HEK293 (cell line): ENCODE data around the gene SRRM5.
A peak's percentile ranks its signal among the peaks of the same experiment; 100 is the strongest.

Experiments used
- CTCF ChIA-PET: fragments of 350-600 bp; formaldehyde crosslinking; extraction: SDS; loops from one replicate; lab custom pipeline; 2021; ENCODE audit warnings: antibody characterized with exemption; lab: Yijun Ruan, JAX
- POLR2A ChIA-PET: fragments of 300-600 bp; formaldehyde crosslinking; extraction: SDS; loops from one replicate; lab custom pipeline; 2020; ENCODE audit warnings: antibody characterized with exemption, inconsistent platforms; lab: Yijun Ruan, JAX
- H3K27ac ChIP-seq: fragments of 200-500 bp; sonication (Bioruptor generic); 2 replicates; pipeline ENCODE4 v1.5.1; 2014; ENCODE audit warnings: low read depth, low read length, control low read depth, inconsistent platforms; ENCODE audit errors: extremely low read depth
- H3K36me3 ChIP-seq, 2 experiments: fragments of 200-500 bp in 1 of 2; sonication (Bioruptor generic) in 1 of 2; 1 replicate in 1 of 2; 2 replicates in 1 of 2; pipeline ENCODE4 v1.5.1; 2014 to 2017; ENCODE audit warnings: inconsistent platforms in 2 of 2, low read length in 2 of 2; ENCODE audit not compliant: control insufficient read depth in 2 of 2, insufficient read depth in 1 of 2
- H3K4me1 ChIP-seq: fragments of 200-500 bp; sonication (Bioruptor generic); 2 replicates; pipeline ENCODE4 v1.5.1; 2014; ENCODE audit warnings: mild to moderate bottlenecking, low read length, inconsistent platforms; ENCODE audit not compliant: control insufficient read depth, insufficient read depth
- H3K4me3 ChIP-seq: 2 replicates; pipeline ENCODE4 v1.5.1; 2011; ENCODE audit warnings: low read depth, mild to moderate bottlenecking, control low read depth, low read length, moderate library complexity
- H3K9me3 ChIP-seq: fragments of 200-500 bp; sonication (Bioruptor generic); 2 replicates; pipeline ENCODE4 v1.5.1; 2014; ENCODE audit warnings: low read depth, low read length, inconsistent platforms; ENCODE audit not compliant: control insufficient read depth, insufficient read depth
- MZF1 ChIP-seq: fragments of 450-650 bp; formaldehyde crosslinking; IDR thresholded peaks from 2 replicates; pipeline ENCODE4 v1.5.1; 2017; ENCODE audit warnings: missing biosample characterization, missing genetic modification characterization, borderline replicate concordance
- RBAK ChIP-seq: fragments of 450-650 bp; formaldehyde crosslinking; IDR thresholded peaks from 2 replicates; pipeline ENCODE4 v1.5.1; 2016; ENCODE audit warnings: missing biosample characterization, missing genetic modification characterization
- ZIC2 ChIP-seq: fragments of 450-650 bp; formaldehyde crosslinking; IDR thresholded peaks from 2 replicates; pipeline ENCODE4 v1.5.1; 2016; ENCODE audit warnings: missing biosample characterization, missing genetic modification characterization
- ZNF121 ChIP-seq: fragments of 450-650 bp; formaldehyde crosslinking; IDR thresholded peaks from 2 replicates; pipeline ENCODE4 v1.5.1; 2016; ENCODE audit warnings: missing biosample characterization, missing genetic modification characterization
- ZNF24 ChIP-seq: fragments of 450-650 bp; formaldehyde crosslinking; IDR thresholded peaks from 2 replicates; pipeline ENCODE4 v1.5.1; 2016; ENCODE audit warnings: missing biosample characterization, missing genetic modification characterization
- ZNF549 ChIP-seq: fragments of 450-650 bp; IDR thresholded peaks from 2 replicates; pipeline ENCODE4 v1.5.1; 2018; ENCODE audit warnings: missing biosample characterization, missing genetic modification characterization, mild to moderate bottlenecking, inconsistent platforms, moderate library complexity
- ZNF623 ChIP-seq: fragments of 450-650 bp; formaldehyde crosslinking; IDR thresholded peaks from 2 replicates; pipeline ENCODE4 v1.5.1; 2016; ENCODE audit warnings: missing biosample characterization, missing genetic modification characterization
- ZNF830 ChIP-seq: fragments of 450-650 bp; IDR thresholded peaks from 2 replicates; pipeline ENCODE4 v1.5.0; 2018; ENCODE audit warnings: missing biosample characterization, missing genetic modification characterization, low read depth, mild to moderate bottlenecking, moderate library complexity
- TF ChIP-seq, protein P1 (sequence below): fragments of 450-650 bp; formaldehyde crosslinking; IDR thresholded peaks from 2 replicates; pipeline ENCODE4 v1.5.1; 2016; ENCODE audit warnings: missing biosample characterization, missing genetic modification characterization
- TF ChIP-seq, protein P2 (sequence below): fragments of 450-650 bp; formaldehyde crosslinking; IDR thresholded peaks from 2 replicates; pipeline ENCODE4 v1.5.1; 2016; ENCODE audit warnings: missing biosample characterization, missing genetic modification characterization, low read depth
- TF ChIP-seq, protein P3 (sequence below): fragments of 450-650 bp; formaldehyde crosslinking; IDR thresholded peaks from 2 replicates; pipeline ENCODE4 v1.5.1; 2016; ENCODE audit warnings: missing biosample characterization, missing genetic modification characterization
- TF ChIP-seq, protein P4 (sequence below): fragments of 450-650 bp; formaldehyde crosslinking; IDR thresholded peaks from 2 replicates; pipeline ENCODE4 v1.5.1; 2016; ENCODE audit warnings: missing biosample characterization, missing genetic modification characterization
- TF ChIP-seq, protein P5 (sequence below): fragments of 450-650 bp; formaldehyde crosslinking; IDR thresholded peaks from 2 replicates; pipeline ENCODE4 v1.5.1; 2016; ENCODE audit warnings: missing biosample characterization, missing genetic modification characterization, low read depth
- TF ChIP-seq, protein P6 (sequence below): fragments of 450-650 bp; formaldehyde crosslinking; IDR thresholded peaks from 2 replicates; pipeline ENCODE4 v1.5.1; 2016; ENCODE audit warnings: missing biosample characterization, missing genetic modification characterization
- TF ChIP-seq, protein P7 (sequence below): fragments of 450-650 bp; formaldehyde crosslinking; IDR thresholded peaks from 2 replicates; pipeline ENCODE4 v1.5.1; 2016; ENCODE audit warnings: missing biosample characterization, missing genetic modification characterization
- TF ChIP-seq, protein P8 (sequence below): fragments of 450-650 bp; formaldehyde crosslinking; IDR thresholded peaks from 2 replicates; pipeline ENCODE4 v1.5.1; 2016; ENCODE audit warnings: missing biosample characterization, missing genetic modification characterization

Gene SRRM5

DNA sequence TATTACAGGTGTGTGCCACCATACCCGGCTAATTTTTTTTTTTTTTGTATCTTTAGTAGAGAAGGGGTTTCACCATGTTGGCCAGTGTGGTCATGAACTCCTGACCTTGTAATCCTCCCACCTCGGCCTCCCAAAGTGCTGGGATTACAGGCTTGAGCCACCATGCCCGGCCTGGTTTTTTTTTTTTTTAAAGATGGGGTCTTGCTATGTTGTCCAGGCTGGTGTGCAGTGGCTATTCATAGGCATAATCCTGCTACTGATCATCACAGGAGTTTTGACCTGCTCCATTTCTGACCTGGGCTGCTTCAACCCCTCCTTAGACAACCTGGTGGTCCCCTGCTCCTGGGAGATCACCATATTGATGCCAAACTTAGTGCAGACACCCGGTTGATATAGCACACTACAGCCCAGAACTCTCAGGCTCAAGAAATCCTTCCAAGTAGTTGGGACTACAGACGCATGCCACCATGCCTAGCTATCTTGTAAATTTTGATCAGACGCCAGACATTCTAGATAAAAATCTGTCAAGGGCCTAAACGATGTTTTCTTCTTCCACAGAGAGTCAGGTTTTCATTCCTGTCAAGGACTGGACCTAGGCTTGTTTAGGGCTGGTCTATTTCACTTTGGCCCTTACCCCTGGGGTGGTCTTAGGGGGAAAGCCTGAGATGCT, 48.5 kb downstream of the SRRM5 start:
- peak; percentile 88 for TF ChIP-seq ZNF121
- TF ChIP-seq, protein P1, sequence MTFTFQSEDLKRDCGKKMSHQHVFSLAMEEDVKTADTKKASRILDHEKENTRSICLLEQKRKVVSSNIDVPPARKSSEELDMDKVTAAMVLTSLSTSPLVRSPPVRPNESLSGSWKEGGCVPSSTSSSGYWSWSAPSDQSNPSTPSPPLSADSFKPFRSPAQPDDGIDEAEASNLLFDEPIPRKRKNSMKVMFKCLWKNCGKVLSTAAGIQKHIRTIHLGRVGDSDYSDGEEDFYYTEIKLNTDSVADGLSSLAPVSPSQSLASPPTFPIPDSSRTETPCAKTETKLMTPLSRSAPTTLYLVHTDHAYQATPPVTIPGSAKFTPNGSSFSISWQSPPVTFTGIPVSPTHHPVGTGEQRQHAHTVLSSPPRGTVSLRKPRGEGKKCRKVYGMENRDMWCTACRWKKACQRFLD, result no peak
- Histone ChIP-seq H3K9me3 (peaks cover 10% of the 10 kb centered on the region), H3K4me1 (no peaks in the 10 kb centered on the region), H3K4me3 (no peak overlapping the region), H3K27ac (no peak overlapping the region), H3K36me3 (peaks cover 41 to 76% of the 10 kb centered on the region in 2 experiments)
- ChIA-PET CTCF (interaction anchor here (0.6 to 3.8 kb wide), 5 partner anchors 8 to 211 kb away, joined by 3 to 52 read pairs (median 4); no protein-coding TSS in a partner anchor), POLR2A (no interaction called here)

DNA sequence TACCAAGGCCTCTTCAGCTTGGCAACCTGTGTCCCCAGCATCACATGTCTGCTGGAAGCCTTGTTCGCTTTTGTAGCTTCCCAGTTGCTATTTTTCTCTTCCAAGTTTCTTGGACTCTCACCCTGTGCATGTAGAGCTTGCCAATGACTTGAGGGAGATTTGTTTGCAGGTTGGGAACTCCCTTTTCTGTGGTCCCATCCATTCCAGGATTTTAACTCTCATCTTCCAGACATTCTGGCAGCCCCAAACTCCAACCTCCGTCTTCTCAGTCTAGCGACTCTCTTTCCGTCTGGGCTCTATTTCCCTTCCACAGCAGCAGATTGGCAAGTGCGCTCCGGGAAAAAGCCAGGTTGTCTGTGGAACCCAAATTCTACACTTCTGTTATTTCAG, 49.1 kb downstream of the SRRM5 start:
- ChIA-PET CTCF (interaction anchor here (0.6 to 3.8 kb wide), 6 partner anchors 9 to 235 kb away, joined by 3 to 52 read pairs (median 4); no protein-coding TSS in a partner anchor), POLR2A (interaction anchor here (0.8 kb wide), 1 partner anchor 30 kb away, joined by 4 read pairs; no protein-coding TSS in a partner anchor)
- Histone ChIP-seq H3K27ac (no peak overlapping the region), H3K9me3 (peaks cover 7% of the 10 kb centered on the region), H3K36me3 (peaks cover 36 to 75% of the 10 kb centered on the region in 2 experiments), H3K4me1 (no peaks in the 10 kb centered on the region), H3K4me3 (no peak overlapping the region)
- no peak for TF ChIP-seq ZIC2
- TF ChIP-seq, protein P2, sequence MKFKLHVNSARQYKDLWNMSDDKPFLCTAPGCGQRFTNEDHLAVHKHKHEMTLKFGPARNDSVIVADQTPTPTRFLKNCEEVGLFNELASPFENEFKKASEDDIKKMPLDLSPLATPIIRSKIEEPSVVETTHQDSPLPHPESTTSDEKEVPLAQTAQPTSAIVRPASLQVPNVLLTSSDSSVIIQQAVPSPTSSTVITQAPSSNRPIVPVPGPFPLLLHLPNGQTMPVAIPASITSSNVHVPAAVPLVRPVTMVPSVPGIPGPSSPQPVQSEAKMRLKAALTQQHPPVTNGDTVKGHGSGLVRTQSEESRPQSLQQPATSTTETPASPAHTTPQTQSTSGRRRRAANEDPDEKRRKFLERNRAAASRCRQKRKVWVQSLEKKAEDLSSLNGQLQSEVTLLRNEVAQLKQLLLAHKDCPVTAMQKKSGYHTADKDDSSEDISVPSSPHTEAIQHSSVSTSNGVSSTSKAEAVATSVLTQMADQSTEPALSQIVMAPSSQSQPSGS (tag by site-specific recombination), result no peak
- TF ChIP-seq, protein P3, sequence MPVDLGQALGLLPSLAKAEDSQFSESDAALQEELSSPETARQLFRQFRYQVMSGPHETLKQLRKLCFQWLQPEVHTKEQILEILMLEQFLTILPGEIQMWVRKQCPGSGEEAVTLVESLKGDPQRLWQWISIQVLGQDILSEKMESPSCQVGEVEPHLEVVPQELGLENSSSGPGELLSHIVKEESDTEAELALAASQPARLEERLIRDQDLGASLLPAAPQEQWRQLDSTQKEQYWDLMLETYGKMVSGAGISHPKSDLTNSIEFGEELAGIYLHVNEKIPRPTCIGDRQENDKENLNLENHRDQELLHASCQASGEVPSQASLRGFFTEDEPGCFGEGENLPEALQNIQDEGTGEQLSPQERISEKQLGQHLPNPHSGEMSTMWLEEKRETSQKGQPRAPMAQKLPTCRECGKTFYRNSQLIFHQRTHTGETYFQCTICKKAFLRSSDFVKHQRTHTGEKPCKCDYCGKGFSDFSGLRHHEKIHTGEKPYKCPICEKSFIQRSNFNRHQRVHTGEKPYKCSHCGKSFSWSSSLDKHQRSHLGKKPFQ (tag by site-specific recombination), result no peak
- no peak for TF ChIP-seq ZNF623
- no peak for TF ChIP-seq MZF1 (tag by site-specific recombination)
- TF ChIP-seq, protein P4, sequence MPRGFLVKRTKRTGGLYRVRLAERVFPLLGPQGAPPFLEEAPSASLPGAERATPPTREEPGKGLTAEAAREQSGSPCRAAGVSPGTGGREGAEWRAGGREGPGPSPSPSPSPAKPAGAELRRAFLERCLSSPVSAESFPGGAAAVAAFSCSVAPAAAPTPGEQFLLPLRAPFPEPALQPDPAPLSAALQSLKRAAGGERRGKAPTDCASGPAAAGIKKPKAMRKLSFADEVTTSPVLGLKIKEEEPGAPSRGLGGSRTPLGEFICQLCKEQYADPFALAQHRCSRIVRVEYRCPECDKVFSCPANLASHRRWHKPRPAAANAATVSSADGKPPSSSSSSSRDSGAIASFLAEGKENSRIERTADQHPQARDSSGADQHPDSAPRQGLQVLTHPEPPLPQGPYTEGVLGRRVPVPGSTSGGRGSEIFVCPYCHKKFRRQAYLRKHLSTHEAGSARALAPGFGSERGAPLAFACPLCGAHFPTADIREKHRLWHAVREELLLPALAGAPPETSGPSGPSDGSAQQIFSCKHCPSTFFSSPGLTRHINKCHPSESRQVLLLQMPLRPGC (tag by site-specific recombination), result no peak
- no peak for TF ChIP-seq ZNF24
- TF ChIP-seq, protein P5, sequence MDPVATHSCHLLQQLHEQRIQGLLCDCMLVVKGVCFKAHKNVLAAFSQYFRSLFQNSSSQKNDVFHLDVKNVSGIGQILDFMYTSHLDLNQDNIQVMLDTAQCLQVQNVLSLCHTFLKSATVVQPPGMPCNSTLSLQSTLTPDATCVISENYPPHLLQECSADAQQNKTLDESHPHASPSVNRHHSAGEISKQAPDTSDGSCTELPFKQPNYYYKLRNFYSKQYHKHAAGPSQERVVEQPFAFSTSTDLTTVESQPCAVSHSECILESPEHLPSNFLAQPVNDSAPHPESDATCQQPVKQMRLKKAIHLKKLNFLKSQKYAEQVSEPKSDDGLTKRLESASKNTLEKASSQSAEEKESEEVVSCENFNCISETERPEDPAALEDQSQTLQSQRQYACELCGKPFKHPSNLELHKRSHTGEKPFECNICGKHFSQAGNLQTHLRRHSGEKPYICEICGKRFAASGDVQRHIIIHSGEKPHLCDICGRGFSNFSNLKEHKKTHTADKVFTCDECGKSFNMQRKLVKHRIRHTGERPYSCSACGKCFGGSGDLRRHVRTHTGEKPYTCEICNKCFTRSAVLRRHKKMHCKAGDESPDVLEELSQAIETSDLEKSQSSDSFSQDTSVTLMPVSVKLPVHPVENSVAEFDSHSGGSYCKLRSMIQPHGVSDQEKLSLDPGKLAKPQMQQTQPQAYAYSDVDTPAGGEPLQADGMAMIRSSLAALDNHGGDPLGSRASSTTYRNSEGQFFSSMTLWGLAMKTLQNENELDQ (tag by site-specific recombination), result no peak
- TF ChIP-seq, protein P6, sequence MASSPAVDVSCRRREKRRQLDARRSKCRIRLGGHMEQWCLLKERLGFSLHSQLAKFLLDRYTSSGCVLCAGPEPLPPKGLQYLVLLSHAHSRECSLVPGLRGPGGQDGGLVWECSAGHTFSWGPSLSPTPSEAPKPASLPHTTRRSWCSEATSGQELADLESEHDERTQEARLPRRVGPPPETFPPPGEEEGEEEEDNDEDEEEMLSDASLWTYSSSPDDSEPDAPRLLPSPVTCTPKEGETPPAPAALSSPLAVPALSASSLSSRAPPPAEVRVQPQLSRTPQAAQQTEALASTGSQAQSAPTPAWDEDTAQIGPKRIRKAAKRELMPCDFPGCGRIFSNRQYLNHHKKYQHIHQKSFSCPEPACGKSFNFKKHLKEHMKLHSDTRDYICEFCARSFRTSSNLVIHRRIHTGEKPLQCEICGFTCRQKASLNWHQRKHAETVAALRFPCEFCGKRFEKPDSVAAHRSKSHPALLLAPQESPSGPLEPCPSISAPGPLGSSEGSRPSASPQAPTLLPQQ (tag by site-specific recombination), result no peak
- TF ChIP-seq, protein P7, sequence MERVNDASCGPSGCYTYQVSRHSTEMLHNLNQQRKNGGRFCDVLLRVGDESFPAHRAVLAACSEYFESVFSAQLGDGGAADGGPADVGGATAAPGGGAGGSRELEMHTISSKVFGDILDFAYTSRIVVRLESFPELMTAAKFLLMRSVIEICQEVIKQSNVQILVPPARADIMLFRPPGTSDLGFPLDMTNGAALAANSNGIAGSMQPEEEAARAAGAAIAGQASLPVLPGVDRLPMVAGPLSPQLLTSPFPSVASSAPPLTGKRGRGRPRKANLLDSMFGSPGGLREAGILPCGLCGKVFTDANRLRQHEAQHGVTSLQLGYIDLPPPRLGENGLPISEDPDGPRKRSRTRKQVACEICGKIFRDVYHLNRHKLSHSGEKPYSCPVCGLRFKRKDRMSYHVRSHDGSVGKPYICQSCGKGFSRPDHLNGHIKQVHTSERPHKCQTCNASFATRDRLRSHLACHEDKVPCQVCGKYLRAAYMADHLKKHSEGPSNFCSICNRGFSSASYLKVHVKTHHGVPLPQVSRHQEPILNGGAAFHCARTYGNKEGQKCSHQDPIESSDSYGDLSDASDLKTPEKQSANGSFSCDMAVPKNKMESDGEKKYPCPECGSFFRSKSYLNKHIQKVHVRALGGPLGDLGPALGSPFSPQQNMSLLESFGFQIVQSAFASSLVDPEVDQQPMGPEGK, result no peak
- TF ChIP-seq, protein P8, sequence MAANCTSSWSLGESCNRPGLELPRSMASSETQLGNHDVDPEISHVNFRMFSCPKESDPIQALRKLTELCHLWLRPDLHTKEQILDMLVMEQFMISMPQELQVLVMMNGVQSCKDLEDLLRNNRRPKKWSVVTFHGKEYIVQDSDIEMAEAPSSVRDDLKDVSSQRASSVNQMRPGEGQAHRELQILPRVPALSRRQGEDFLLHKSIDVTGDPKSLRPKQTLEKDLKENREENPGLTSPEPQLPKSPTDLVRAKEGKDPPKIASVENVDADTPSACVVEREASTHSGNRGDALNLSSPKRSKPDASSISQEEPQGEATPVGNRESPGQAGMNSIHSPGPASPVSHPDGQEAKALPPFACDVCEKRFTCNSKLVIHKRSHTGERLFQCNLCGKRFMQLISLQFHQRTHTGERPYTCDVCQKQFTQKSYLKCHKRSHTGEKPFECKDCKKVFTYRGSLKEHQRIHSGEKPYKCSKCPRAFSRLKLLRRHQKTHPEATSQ (tag by site-specific recombination), result no peak
- TF ChIP-seq ZNF830, result no peak
- no peak for TF ChIP-seq ZNF549 (tag by site-specific recombination)
- no peak for TF ChIP-seq RBAK (tag by site-specific recombination)
